PC-3 (cell line): ENCODE results near the gene EMC8. TPM values are rescaled to one million over a fixed set of nuclear protein-coding genes. Genes with fewer than 3 reads are reported as not detected.
A peak's percentile ranks its signal among the peaks of the same experiment; 100 is the strongest.

Source experiments
- ATAC-seq: fragments of 200-7000 bp; cut with Tn5 transposase; 2 replicates; pipeline ENCODE4 v1.9.1; 2020; ENCODE audit warnings: mild to moderate bottlenecking, moderate library complexity
- BruUV-seq: library from RNA; stranded (reverse); fragments of 400-500 nt; replicated peaks from 2 replicates; lab custom pipeline; 2021; lab: Mats Ljungman, UMichigan
- CTCF ChIA-PET: fragments of 300-600 bp; sonication (Branson Sonifier 250); formaldehyde crosslinking; loops from one replicate; lab custom pipeline; 2022; ENCODE audit warnings: antibody characterized with exemption; lab: Charles Lee
- POLR2A ChIA-PET: fragments of 300-600 bp; sonication (Branson Sonifier 250); formaldehyde crosslinking; loops from one replicate; lab custom pipeline; 2022; ENCODE audit warnings: antibody characterized with exemption; ENCODE audit not compliant: unreplicated experiment; lab: Charles Lee
- DNase-seq: peaks from one replicate; pipeline ENCODE4 v3.0.0-alpha.2; 2015
- H2AFZ ChIP-seq: fragments of 300-600 bp; sonication (generic); 2 replicates; pipeline ENCODE4 v1.6.0; 2016; ENCODE audit warnings: antibody characterized with exemption, low read length
- H3F3A ChIP-seq: fragments of 300-600 bp; sonication (generic); one replicate; pipeline ENCODE4 v1.6.0; 2017; ENCODE audit warnings: antibody characterized with exemption, low read length, control low read depth, mild to moderate bottlenecking; ENCODE audit not compliant: unreplicated experiment
- H3K27ac ChIP-seq: fragments of 300-600 bp; sonication (generic); 2 replicates; pipeline ENCODE4 v1.5.1; 2016; ENCODE audit warnings: mild to moderate bottlenecking, low read length
- H3K27me3 ChIP-seq: fragments of 300-600 bp; sonication (generic); 2 replicates; pipeline ENCODE4 v1.6.1; 2016; ENCODE audit warnings: low read length, mixed read lengths
- H3K36me3 ChIP-seq: fragments of 300-600 bp; sonication (generic); 2 replicates; pipeline ENCODE4 v1.6.1; 2016; ENCODE audit warnings: low read depth, mixed run types, low read length, mixed read lengths
- H3K4me1 ChIP-seq: fragments of 300-600 bp; sonication (generic); 2 replicates; pipeline ENCODE4 v1.5.1; 2016; ENCODE audit warnings: low read length; ENCODE audit not compliant: insufficient read depth
- H3K4me2 ChIP-seq: fragments of 300-600 bp; sonication (generic); 2 replicates; pipeline ENCODE4 v1.6.0; 2016; ENCODE audit warnings: low read length
- H3K4me3 ChIP-seq: fragments of 300-600 bp; sonication (generic); 2 replicates; pipeline ENCODE4 v1.5.1; 2016; ENCODE audit warnings: mild to moderate bottlenecking, low read length, mixed read lengths
- H3K79me2 ChIP-seq: fragments of 300-600 bp; sonication (generic); 2 replicates; pipeline ENCODE4 v1.6.1; 2017; ENCODE audit warnings: low read length, mixed read lengths
- H3K9ac ChIP-seq: fragments of 300-600 bp; sonication (generic); 2 replicates; pipeline ENCODE4 v1.6.0; 2016; ENCODE audit warnings: mild to moderate bottlenecking, low read length
- H3K9me2 ChIP-seq: fragments of 300-600 bp; sonication (generic); replicated peaks from 2 replicates; pipeline ENCODE4 v1.6.1; 2016; ENCODE audit warnings: mixed run types, low read length, mixed read lengths
- H3K9me3 ChIP-seq: fragments of 300-600 bp; sonication (generic); 2 replicates; pipeline ENCODE4 v1.6.1; 2016; ENCODE audit warnings: low read length, mixed read lengths
- H4K20me1 ChIP-seq: fragments of 300-600 bp; sonication (generic); 2 replicates; pipeline ENCODE4 v1.6.1; 2016; ENCODE audit warnings: low read length, mixed read lengths
- EZH2 ChIP-seq: fragments of 300-600 bp; sonication (generic); IDR thresholded peaks from one replicate; pipeline ENCODE4 v1.6.1; 2017; ENCODE audit warnings: antibody characterized with exemption, mild to moderate bottlenecking, low read length; ENCODE audit not compliant: unreplicated experiment
- EZH2phosphoT487 ChIP-seq: fragments of 300-600 bp; sonication (generic); IDR thresholded peaks from 2 replicates; pipeline ENCODE4 v1.6.1; 2018; ENCODE audit warnings: mild to moderate bottlenecking, antibody characterized with exemption, low read length, borderline replicate concordance
- intact Hi-C: fragments of 100-400 bp; cut with micrococcal nuclease; formaldehyde crosslinking; loops from 2 replicates; pipeline ENCODE4 v1.9.0; 2023
- total RNA-seq: library from RNA; depleted of rRNA; stranded (reverse); fragments of >200 nt; gene quantifications from 2 replicates; pipeline ENCODE4 v1.2.3, GENCODE V29; 2014
- TF ChIP-seq, protein P1 (sequence below): fragments of 300-600 bp; sonication (generic); conservative IDR thresholded peaks from 2 replicates; pipeline ENCODE4 v1.5.1; 2017; ENCODE audit warnings: antibody characterized with exemption, low read depth, mild to moderate bottlenecking, low read length

EMC8 gene
- total RNA-seq, 1 experiment from 2014 or later, result 46.1 TPM

DNA sequence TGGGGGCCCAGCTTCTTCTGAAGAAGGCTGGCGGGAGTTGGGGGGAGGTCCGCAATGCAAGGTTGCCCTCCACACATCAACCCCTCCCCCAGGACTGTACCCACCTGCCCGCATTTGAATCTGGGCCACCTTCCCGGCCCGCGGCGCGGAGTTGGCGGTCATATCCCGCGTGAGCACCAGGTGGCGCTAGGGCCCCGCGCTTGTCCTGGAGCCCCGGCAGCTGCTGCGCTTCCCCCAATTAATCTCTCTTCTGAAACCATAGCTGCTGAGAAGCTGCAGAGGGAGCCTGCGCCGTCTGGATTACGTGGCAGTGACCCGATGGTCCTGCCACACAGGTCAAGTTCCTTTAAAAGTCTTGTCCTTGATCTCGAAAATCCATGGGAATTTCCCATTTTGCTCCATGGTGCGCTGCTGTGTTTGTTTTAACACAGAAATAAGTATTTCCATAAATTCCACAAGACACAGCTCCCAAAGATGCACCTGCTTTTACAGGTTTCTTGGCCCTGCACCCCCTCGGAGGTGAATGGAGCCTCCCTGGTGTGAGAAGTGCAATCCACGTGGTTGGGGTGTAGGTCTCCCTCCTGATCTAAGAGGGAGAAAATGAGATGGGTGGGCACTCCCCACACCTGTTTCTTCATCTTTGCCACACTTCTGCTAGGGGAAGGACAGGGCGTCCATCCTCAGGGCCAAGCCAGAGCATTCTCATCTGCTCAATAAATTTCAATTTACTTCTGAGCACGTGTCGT, 22.2 kb upstream of the EMC8 start:
- no peak overlapping the region for H3K4me2 ChIP-seq
- H3K36me3 ChIP-seq, result no peaks in the 10 kb centered on the region
- no peaks in the 10 kb centered on the region for H3F3A ChIP-seq
- TF ChIP-seq EZH2phosphoT487, result no peak
- TF ChIP-seq, protein P1, sequence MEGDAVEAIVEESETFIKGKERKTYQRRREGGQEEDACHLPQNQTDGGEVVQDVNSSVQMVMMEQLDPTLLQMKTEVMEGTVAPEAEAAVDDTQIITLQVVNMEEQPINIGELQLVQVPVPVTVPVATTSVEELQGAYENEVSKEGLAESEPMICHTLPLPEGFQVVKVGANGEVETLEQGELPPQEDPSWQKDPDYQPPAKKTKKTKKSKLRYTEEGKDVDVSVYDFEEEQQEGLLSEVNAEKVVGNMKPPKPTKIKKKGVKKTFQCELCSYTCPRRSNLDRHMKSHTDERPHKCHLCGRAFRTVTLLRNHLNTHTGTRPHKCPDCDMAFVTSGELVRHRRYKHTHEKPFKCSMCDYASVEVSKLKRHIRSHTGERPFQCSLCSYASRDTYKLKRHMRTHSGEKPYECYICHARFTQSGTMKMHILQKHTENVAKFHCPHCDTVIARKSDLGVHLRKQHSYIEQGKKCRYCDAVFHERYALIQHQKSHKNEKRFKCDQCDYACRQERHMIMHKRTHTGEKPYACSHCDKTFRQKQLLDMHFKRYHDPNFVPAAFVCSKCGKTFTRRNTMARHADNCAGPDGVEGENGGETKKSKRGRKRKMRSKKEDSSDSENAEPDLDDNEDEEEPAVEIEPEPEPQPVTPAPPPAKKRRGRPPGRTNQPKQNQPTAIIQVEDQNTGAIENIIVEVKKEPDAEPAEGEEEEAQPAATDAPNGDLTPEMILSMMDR, result peak; percentile 87
- no peak overlapping the region for H3K27ac ChIP-seq
- no peaks in the 10 kb centered on the region for H3K79me2 ChIP-seq
- POLR2A ChIA-PET, result interaction anchor here (0.5 kb wide), 1 partner anchor 195 kb away, joined by 3 read pairs; no protein-coding TSS in a partner anchor
- H2AFZ ChIP-seq, result no peak overlapping the region
- peak; percentile 86 for ATAC-seq
- H3K9ac ChIP-seq, result no peak overlapping the region
- no TSS peak for BruUV-seq
- H3K9me2 ChIP-seq, result no peaks in the 10 kb centered on the region
- no peaks in the 10 kb centered on the region for H3K9me3 ChIP-seq
- CTCF ChIA-PET, result interaction anchor here (0.6 to 1.3 kb wide), 4 partner anchors 21 to 195 kb away, joined by 3 to 10 read pairs (median 6); no protein-coding TSS in a partner anchor
- no peaks in the 10 kb centered on the region for H3K4me1 ChIP-seq
- no peak overlapping the region for H3K4me3 ChIP-seq
- peaks cover 13% of the 10 kb centered on the region for H3K27me3 ChIP-seq
- intact Hi-C loops, result loop anchor here (1.0 to 10.0 kb wide), 3 partner anchors 73 to 699 kb away; partner anchors contain the start of gene IRF8
- H4K20me1 ChIP-seq, result no peaks in the 10 kb centered on the region
- peak; percentile 67 for DNase-seq

DNA sequence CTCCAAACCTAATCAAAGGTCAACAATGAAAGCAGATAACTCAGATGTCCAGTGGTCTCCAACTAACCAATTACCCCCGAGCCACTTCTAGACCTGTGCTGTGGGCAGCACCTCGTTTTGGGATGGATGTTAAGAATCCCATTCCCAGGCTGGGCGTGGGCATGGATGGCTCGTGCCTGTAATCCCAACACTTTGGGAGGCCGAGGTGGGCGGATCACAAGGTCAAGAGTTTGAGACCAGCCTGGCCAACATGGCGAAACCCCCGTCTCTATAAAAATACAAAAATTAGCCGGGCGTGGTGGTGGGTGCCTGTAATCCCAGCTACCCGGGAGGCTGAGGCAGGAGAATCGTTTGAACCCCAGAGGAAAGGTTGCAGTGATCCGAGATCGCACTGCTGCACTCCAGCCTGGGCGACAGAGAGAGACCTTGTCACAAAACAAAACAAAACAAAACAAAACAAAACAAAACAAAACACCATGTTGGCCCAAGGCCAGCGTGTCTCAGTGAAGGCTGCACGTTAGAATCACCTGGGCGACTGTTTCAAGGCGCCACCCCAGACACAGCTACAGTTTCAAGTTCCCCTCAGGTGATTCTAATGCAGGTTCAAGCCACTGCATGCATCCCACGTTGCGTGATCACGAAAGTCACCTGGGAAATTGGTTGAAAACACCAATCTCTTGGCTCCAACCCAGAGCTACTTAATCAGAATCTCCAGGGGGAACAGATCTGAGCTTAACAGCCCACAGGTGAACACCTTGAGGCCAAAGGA, 21.4 kb upstream of the EMC8 start:
- POLR2A ChIA-PET, result interaction anchor here (0.5 kb wide), 1 partner anchor 195 kb away, joined by 3 read pairs; no protein-coding TSS in a partner anchor
- no peak overlapping the region for H2AFZ ChIP-seq
- H3K9ac ChIP-seq, result no peak overlapping the region
- no peak overlapping the region for H3K4me3 ChIP-seq
- no peaks in the 10 kb centered on the region for H3K79me2 ChIP-seq
- H3K9me3 ChIP-seq, result no peaks in the 10 kb centered on the region
- no peaks in the 10 kb centered on the region for H4K20me1 ChIP-seq
- H3K9me2 ChIP-seq, result no peaks in the 10 kb centered on the region
- intact Hi-C loops, result loop anchor here (1.0 to 10.0 kb wide), 3 partner anchors 74 to 700 kb away; partner anchors contain the start of gene IRF8
- H3K27me3 ChIP-seq, result peaks cover 5% of the 10 kb centered on the region; the same call in 1 of the 2 replicates
- TF ChIP-seq EZH2phosphoT487, result no peak
- TF ChIP-seq EZH2, result no peak
- TF ChIP-seq, protein P1, result no peak
- no peaks in the 10 kb centered on the region for H3K4me1 ChIP-seq
- H3K27ac ChIP-seq, result no peak overlapping the region
- DNase-seq (peak; percentile 2), ATAC-seq (no peak)
- no TSS peak for BruUV-seq
- H3K36me3 ChIP-seq, result no peaks in the 10 kb centered on the region
- no peaks in the 10 kb centered on the region for H3F3A ChIP-seq
- CTCF ChIA-PET, result interaction anchor here (0.8 to 1.3 kb wide), 2 partner anchors 20 to 166 kb away, joined by 5 to 10 read pairs; no protein-coding TSS in a partner anchor
- H3K4me2 ChIP-seq, result no peak overlapping the region
